Omental fat pad (tissue), 4 donors: ENCODE results near the gene TMEM106C. TPM values are rescaled to one million over a fixed set of nuclear protein-coding genes. Genes with fewer than 3 reads are reported as not detected.

Experiments used
- ATAC-seq: fragments of 150-250 bp; one replicate; pipeline ENCODE4 v1.9.1; 2016; ENCODE audit warnings: mild to moderate bottlenecking, moderate library complexity; ENCODE audit not compliant: low FRiP score
- DNase-seq: peaks from one replicate; pipeline ENCODE4 v3.0.0-alpha.2; 2019; ENCODE audit warnings: low spot score
- total RNA-seq, 4 donors: library from RNA; depleted of rRNA; stranded (reverse); fragments of >200 nt; gene quantifications; one replicate each; pipeline ENCODE4 v1.1.0, GENCODE V29; 2016
- TF ChIP-seq, protein P1 (sequence below), 3 donors: fragments of 450-650 bp; IDR thresholded peaks; one replicate each; pipeline ENCODE4 v1.5.1; 2016 to 2017; ENCODE audit warnings: antibody characterized with exemption in 3 of 3, mild to moderate bottlenecking in 3 of 3, moderate library complexity in 2 of 3

The TMEM106C gene
- total RNA-seq, 4 donors from 2014 or later = 27.3 to 87.5 (median 62.1) TPM

GRCh38 chr12:47938093-47938492 is 25.3 kb upstream of the TMEM106C start:
- ATAC-seq = no peak
- DNase-seq = no peak
- TF ChIP-seq, protein P1, sequence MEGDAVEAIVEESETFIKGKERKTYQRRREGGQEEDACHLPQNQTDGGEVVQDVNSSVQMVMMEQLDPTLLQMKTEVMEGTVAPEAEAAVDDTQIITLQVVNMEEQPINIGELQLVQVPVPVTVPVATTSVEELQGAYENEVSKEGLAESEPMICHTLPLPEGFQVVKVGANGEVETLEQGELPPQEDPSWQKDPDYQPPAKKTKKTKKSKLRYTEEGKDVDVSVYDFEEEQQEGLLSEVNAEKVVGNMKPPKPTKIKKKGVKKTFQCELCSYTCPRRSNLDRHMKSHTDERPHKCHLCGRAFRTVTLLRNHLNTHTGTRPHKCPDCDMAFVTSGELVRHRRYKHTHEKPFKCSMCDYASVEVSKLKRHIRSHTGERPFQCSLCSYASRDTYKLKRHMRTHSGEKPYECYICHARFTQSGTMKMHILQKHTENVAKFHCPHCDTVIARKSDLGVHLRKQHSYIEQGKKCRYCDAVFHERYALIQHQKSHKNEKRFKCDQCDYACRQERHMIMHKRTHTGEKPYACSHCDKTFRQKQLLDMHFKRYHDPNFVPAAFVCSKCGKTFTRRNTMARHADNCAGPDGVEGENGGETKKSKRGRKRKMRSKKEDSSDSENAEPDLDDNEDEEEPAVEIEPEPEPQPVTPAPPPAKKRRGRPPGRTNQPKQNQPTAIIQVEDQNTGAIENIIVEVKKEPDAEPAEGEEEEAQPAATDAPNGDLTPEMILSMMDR (IDR thresholded peaks at IDR 0.05) = no peak

GRCh38 chr12:47938594-47938993 is 24.8 kb upstream of the TMEM106C start:
- no peak for ATAC-seq

GRCh38 chr12:47939009-47939601 is 24.3 kb upstream of the TMEM106C start:
- DNase-seq = no peak
- ATAC-seq = no peak
- TF ChIP-seq, protein P1 (IDR thresholded peaks at IDR 0.05) = no peak

More at GRCh38 chr12:47938594-47938993, 24.8 kb upstream of the TMEM106C start:
- no peak for DNase-seq
- TF ChIP-seq, protein P1 (IDR thresholded peaks at IDR 0.05) = no peak

- DNase-seq = no peak
Observed at GRCh38 chr12:47940773-47941474, 22.5 kb upstream of the TMEM106C start.

DNA sequence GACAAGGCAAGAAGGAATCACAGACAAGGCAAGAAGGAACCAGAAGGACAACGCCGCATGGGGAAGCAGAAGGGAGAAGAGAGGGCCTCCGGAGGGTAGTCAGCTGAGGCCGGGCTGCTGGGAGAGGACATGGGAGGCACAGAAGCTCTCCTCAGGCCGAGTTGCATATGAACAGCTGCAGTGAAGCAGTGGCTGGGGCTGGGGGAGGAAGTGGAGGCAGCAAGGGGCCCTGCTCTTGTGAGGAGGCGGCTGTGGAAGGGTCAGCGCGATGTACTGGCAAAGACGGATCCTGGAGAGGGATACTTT is 22.0 kb upstream of the TMEM106C start:
- ATAC-seq (no peak), DNase-seq (no peak)
- TF ChIP-seq, protein P1 (IDR thresholded peaks at IDR 0.05) = no peak

More at GRCh38 chr12:47940773-47941474, 22.5 kb upstream of the TMEM106C start:
- no peak for ATAC-seq
- TF ChIP-seq, protein P1 (IDR thresholded peaks at IDR 0.05) = no peak

GRCh38 chr12:47941871-47942613 is 21.4 kb upstream of the TMEM106C start:
- TF ChIP-seq, protein P1 (IDR thresholded peaks at IDR 0.05) = no peak
- no peak for ATAC-seq
- no peak for DNase-seq
